RWPE1 (cell line): ENCODE data around the gene CTIF.
A peak's percentile ranks its signal among the peaks of the same experiment; 100 is the strongest.

Experiments used
- CTCF ChIA-PET: fragments of 350-600 bp; sonication (Branson Sonifier 250); formaldehyde crosslinking; extraction: SDS; loops from one replicate; lab custom pipeline; 2021; lab: Yijun Ruan, JAX
- POLR2A ChIA-PET: fragments of 400-600 bp; formaldehyde crosslinking; extraction: SDS; loops from one replicate; lab custom pipeline; 2020; ENCODE audit warnings: antibody characterized with exemption; ENCODE audit not compliant: low non-redundant PET; lab: Yijun Ruan, JAX
- DNase-seq: peaks from one replicate; pipeline ENCODE4 v3.0.0; 2012; ENCODE audit warnings: low spot score
- H3K27ac ChIP-seq: fragments of 450-650 bp; 2 replicates; pipeline ENCODE4 v1.5.1; 2017
- CTCF ChIP-seq: fragments of 450-650 bp; conservative IDR thresholded peaks from 2 replicates; pipeline ENCODE4 v1.5.1; 2017; ENCODE audit warnings: low read depth, mild to moderate bottlenecking

The CTIF gene

DNA sequence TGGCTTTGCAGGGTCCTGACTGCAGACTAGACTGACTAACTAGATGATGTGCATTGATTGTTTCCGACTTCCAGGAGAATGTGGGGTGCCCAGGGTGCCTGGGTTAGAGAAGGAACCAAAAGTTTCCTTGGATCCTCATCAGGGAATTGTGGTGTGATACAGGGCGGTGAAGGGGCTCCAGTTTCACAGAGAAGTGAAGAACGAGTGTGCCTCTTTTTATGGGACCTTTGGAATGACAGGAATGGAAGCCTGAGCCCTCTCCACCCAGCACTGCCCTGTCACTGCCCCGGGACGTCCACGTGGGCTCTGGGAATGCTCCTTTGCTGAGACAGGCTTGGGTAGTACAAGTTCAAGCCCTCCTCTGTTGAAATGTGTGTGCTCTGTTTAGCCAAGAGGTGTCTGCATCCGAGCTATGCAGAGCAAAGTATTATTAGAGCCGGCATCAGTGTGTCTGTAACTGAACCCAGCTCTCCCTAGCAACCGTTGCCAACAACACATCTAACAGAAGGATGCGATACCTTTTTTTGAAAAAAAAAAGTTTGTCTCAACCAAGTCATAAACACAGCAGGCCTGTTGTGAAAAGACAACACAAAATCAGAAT is 228.4 kb downstream of the CTIF start:
- TF ChIP-seq CTCF = no peak
- DNase-seq = no peak
- ChIA-PET POLR2A (no interaction called here), CTCF (no interaction called here)
- no peak overlapping the region for H3K27ac ChIP-seq

DNA sequence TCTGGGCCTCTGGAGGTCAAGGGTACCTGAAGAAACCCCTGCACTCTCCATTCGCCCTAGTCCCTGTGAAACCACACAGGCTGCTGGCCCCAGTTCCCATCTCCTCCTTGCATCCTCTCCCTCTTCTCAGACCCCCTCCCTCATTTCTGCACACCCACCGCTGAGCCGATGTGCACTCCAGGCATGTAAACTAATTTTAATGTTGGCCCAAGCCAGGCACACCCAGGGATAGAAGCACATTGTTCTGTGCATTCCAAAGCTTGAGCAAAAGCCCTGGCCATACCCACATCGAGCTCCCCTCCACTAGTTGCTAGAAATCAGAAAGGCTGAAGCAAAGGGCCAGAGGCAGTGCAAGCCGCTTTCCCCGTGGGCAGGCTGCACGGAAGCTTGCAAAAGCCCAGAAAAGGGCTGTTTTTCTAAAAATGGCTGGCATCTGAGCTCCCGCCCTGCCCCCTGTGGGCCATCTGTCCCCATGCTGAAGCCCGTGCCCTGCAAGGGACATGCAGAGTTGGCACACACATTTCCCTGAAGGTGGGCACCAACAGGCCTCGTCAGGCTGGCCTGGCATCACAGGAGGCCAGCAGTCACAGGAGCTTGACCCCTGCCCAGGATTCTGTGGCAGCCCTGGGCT is 230.3 kb downstream of the CTIF start:
- DNase-seq = no peak
- ChIA-PET POLR2A (no interaction called here), CTCF (no interaction called here)
- TF ChIP-seq CTCF = no peak
- 0 out of 2 replicates have a peak overlapping the region, but pooled peaks have one; percentile 3 for H3K27ac ChIP-seq

GRCh38 chr18:48770243-48770642 is 231.4 kb downstream of the CTIF start:
- H3K27ac ChIP-seq = no peak overlapping the region
- CTCF ChIA-PET = no interaction called here
- no peak for TF ChIP-seq CTCF
- DNase-seq = no peak
- POLR2A ChIA-PET = no interaction called here

GRCh38 chr18:48771641-48772375 is 233.0 kb downstream of the CTIF start:
- ChIA-PET POLR2A (no interaction called here), CTCF (no interaction called here)
- TF ChIP-seq CTCF = no peak
- no peak for DNase-seq
- peak overlapping the region; percentile 25; the same call in 1 of the 2 replicates for H3K27ac ChIP-seq

DNA sequence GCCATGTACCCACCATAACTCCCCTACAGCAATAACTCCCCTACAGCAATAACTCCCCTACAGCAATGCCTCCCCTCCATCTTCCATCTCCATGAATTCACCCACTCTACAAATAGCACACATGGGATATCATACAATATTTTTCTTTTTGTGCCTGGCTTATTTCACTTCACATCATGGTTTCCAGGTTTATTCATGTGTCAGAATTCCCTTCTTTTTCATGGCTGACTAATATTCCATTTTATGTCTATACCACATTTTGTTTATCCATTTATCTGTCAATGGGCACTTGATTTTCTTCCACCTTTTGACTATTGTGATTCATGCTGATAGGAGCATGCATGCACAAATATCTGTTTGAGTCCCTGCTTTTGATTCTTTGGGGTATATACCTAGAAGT is 233.6 kb downstream of the CTIF start:
- CTCF ChIA-PET = no interaction called here
- TF ChIP-seq CTCF = no peak
- POLR2A ChIA-PET = no interaction called here
- no peak overlapping the region for H3K27ac ChIP-seq
- DNase-seq = no peak

DNA sequence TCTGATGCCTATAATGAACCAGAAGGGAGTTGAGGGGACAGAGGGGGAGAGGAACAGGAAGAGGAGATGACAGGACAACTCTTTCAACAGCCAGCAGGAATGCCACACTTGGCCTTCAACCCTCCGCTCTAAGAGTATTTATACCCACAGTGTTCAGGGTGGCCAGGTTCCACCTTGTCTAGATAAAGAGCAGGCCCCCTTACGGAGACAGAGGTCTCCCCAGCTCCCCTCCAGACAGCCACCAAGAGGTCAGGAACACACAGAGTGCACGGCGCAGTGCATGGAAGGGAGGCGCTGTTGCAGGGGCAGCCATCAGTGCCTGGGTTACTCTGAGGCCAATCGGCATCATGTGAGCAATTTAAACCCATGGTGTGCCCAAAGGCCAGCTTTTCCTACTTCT is 235.0 kb downstream of the CTIF start:
- CTCF ChIA-PET = no interaction called here
- no peak for TF ChIP-seq CTCF
- no peak for DNase-seq
- H3K27ac ChIP-seq = no peak overlapping the region
- POLR2A ChIA-PET = no interaction called here
